COLO668 (cell line): Measurements from ENCODE around the gene BTK.

Source experiments
- DNase-seq: peaks from one replicate; lab custom pipeline; 2025; ENCODE audit not compliant: unreplicated experiment; lab: John Stamatoyannopoulos, UW

BTK gene

GRCh38 chrX:101393530-101394305, 7.7 kb upstream of the BTK start:
- no peak for DNase-seq

- no peak for DNase-seq
Observed at GRCh38 chrX:101391831-101392230, 5.8 kb upstream of the BTK start.

GRCh38 chrX:101390664-101391525, 4.9 kb upstream of the BTK start, which contains the start of gene RPL36A:
RPL36A (plus strand) TSS chrX:101391011; CDS start chrX:101391044, 33 bp downstream.
- DNase-seq = peak; percentile 89

GRCh38 chrX:101388604-101389003, 2.6 kb upstream of the BTK start:
- no peak for DNase-seq

GRCh38 chrX:101386542-101386885, 523 bp upstream of the BTK start:
- no peak for DNase-seq

GRCh38 chrX:101385026-101385684, 836 bp downstream of the BTK start:
- DNase-seq = no peak

- no peak for DNase-seq
Observed at GRCh38 chrX:101383679-101384205, 2.2 kb downstream of the BTK start.

GRCh38 chrX:101377547-101377946, 8.4 kb downstream of the BTK start:
- no peak for DNase-seq

- no peak for DNase-seq
Observed at GRCh38 chrX:101370888-101371504, 15.0 kb downstream of the BTK start.

- DNase-seq = no peak
Observed at GRCh38 chrX:101369687-101370086, 16.3 kb downstream of the BTK start.

GRCh38 chrX:101368800-101369199, 17.2 kb downstream of the BTK start:
- no peak for DNase-seq

GRCh38 chrX:101365301-101365795, 20.6 kb downstream of the BTK start:
- no peak for DNase-seq

- no peak for DNase-seq
Observed at GRCh38 chrX:101362757-101363156, 23.2 kb downstream of the BTK start.

- no peak for DNase-seq
Observed at GRCh38 chrX:101362116-101362515, 23.9 kb downstream of the BTK start.

GRCh38 chrX:101360390-101360789, 25.6 kb downstream of the BTK start:
- no peak for DNase-seq

- DNase-seq = no peak
Observed at GRCh38 chrX:101359966-101360365, 26.0 kb downstream of the BTK start.

- no peak for DNase-seq
Observed at GRCh38 chrX:101357166-101357795, 28.7 kb downstream of the BTK start.

GRCh38 chrX:101349193-101349562, 36.8 kb downstream of the BTK start:
- no peak for DNase-seq

GRCh38 chrX:101348452-101349192, 37.4 kb downstream of the BTK start, which contains the start of gene TIMM8A:
TIMM8A (minus strand) TSS chrX:101348742; CDS start chrX:101348664, 78 bp downstream.
- DNase-seq = peak; percentile 83
